GM18519 (cell line): Measurements from ENCODE around the gene CD40.
A peak's percentile ranks its signal among the peaks of the same experiment; 100 is the strongest.
"Not testable (repeated sequence)": the region's sequence is repeated elsewhere in the genome, so short reads cannot be mapped to it uniquely, and the experiment has no call there.

Experiments
- ATAC-seq: cut with Tn5 transposase; IDR thresholded peaks from one replicate; pipeline ENCODE4 v1.9.1; 2021; ENCODE audit warnings: mild to moderate bottlenecking, moderate library complexity; ENCODE audit not compliant: unreplicated experiment, low FRiP score

CD40 gene

GRCh38 chr20:46091622-46092535 is 26.2 kb upstream of the CD40 start:
- not testable (repeated sequence) for ATAC-seq

GRCh38 chr20:46093531-46093930 is 24.6 kb upstream of the CD40 start:
- ATAC-seq = no peak

GRCh38 chr20:46099491-46100287 is 18.4 kb upstream of the CD40 start:
- ATAC-seq = no peak

- ATAC-seq = not testable (repeated sequence)
These were observed 17.7 kb upstream of the CD40 start for GRCh38 chr20:46100444-46100843.

- ATAC-seq = no peak
These were observed 17.1 kb upstream of the CD40 start for GRCh38 chr20:46100988-46101387.

GRCh38 chr20:46101957-46102356 is 16.2 kb upstream of the CD40 start:
- ATAC-seq = no peak

GRCh38 chr20:46102940-46103339 is 15.2 kb upstream of the CD40 start:
- ATAC-seq = no peak

GRCh38 chr20:46104262-46104661 is 13.9 kb upstream of the CD40 start:
- no peak for ATAC-seq

GRCh38 chr20:46107061-46107460 is 11.1 kb upstream of the CD40 start:
- ATAC-seq = no peak

GRCh38 chr20:46108435-46108841 is 9.7 kb upstream of the CD40 start:
- peak; percentile 58 for ATAC-seq

GRCh38 chr20:46108976-46109375 is 9.1 kb upstream of the CD40 start:
- ATAC-seq = no peak

GRCh38 chr20:46111028-46111835 is 6.9 kb upstream of the CD40 start:
- peak; percentile 46 for ATAC-seq

- no peak for ATAC-seq
These were observed 6.3 kb upstream of the CD40 start for GRCh38 chr20:46111836-46112212.

GRCh38 chr20:46112430-46113112 is 5.5 kb upstream of the CD40 start:
- ATAC-seq = no peak

GRCh38 chr20:46113113-46113470 is 5.0 kb upstream of the CD40 start:
- no peak for ATAC-seq

- no peak for ATAC-seq
These were observed 3.7 kb upstream of the CD40 start for GRCh38 chr20:46114449-46114848.

- ATAC-seq = no peak
These were observed 437 bp downstream of the CD40 start for GRCh38 chr20:46118481-46119020.

GRCh38 chr20:46119028-46119546 is 973 bp downstream of the CD40 start:
- ATAC-seq = no peak

- ATAC-seq = no peak
These were observed 1.4 kb downstream of the CD40 start for GRCh38 chr20:46119547-46119946.

GRCh38 chr20:46120136-46120535 is 2.0 kb downstream of the CD40 start:
- ATAC-seq = no peak
